Measurements from ENCODE around the gene OS9.
A peak's percentile ranks its signal among the peaks of the same experiment; 100 is the strongest.

Gene OS9

GRCh38 chr12:57741413-57741789, 47.5 kb downstream of the OS9 start:
- FAIRE-seq (no peak), DNase-seq (ENCODE audit: insufficient read length, low spot score) (no peak)
- no peak for TF ChIP-seq POLR2A (IDR thresholded peaks at IDR 0.05; ENCODE audit: low read depth, low read length)

- FAIRE-seq (no peak), DNase-seq (ENCODE audit: insufficient read length, low spot score) (no peak)
Observed at GRCh38 chr12:57741844-57742738, 48.2 kb downstream of the OS9 start.

GRCh38 chr12:57743769-57744168, 49.8 kb downstream of the OS9 start:
- DNase-seq (ENCODE audit: insufficient read length, low spot score) (no peak), FAIRE-seq (no peak)
- no peak for TF ChIP-seq POLR2A (IDR thresholded peaks at IDR 0.05; ENCODE audit: low read depth, low read length)

More at GRCh38 chr12:57741844-57742738, 48.2 kb downstream of the OS9 start:
- TF ChIP-seq POLR2A (IDR thresholded peaks at IDR 0.05; ENCODE audit: low read depth, low read length), result no peak

- 0 out of 2 replicates have a peak, but pooled peaks have one; percentile 13 for TF ChIP-seq POLR2A (IDR thresholded peaks at IDR 0.05; ENCODE audit: low read depth, low read length)
- no peak for FAIRE-seq
Observed at GRCh38 chr12:57744194-57744776, 50.4 kb downstream of the OS9 start.

GRCh38 chr12:57744777-57745484, 51.0 kb downstream of the OS9 start, which contains the start of gene TSPAN31:
Gene TSPAN31 (plus strand): TSS chr12:57745039. CDS start chr12:57745155, 116 bp downstream.
- peak; percentile 92 for DNase-seq (ENCODE audit: insufficient read length, low spot score)
- FAIRE-seq, result peak; percentile 81
- 0 out of 2 replicates have a peak, but pooled peaks have one; percentile 16 for TF ChIP-seq POLR2A (IDR thresholded peaks at IDR 0.05; ENCODE audit: low read depth, low read length)

More at GRCh38 chr12:57744194-57744776, 50.4 kb downstream of the OS9 start:
- no peak for DNase-seq (ENCODE audit: insufficient read length, low spot score)

GRCh38 chr12:57745485-57745881, 51.6 kb downstream of the OS9 start:
- no peak for DNase-seq (ENCODE audit: insufficient read length, low spot score)
- FAIRE-seq, result no peak
- TF ChIP-seq POLR2A (IDR thresholded peaks at IDR 0.05; ENCODE audit: low read depth, low read length), result 0 out of 2 replicates have a peak, but pooled peaks have one; percentile 1

- no peak for DNase-seq (ENCODE audit: insufficient read length, low spot score)
- TF ChIP-seq POLR2A (IDR thresholded peaks at IDR 0.05; ENCODE audit: low read depth, low read length), result no peak
- no peak for FAIRE-seq
Observed at GRCh38 chr12:57746025-57746424, 52.1 kb downstream of the OS9 start.

- FAIRE-seq (no peak), DNase-seq (ENCODE audit: insufficient read length, low spot score) (no peak)
- no peak for TF ChIP-seq POLR2A (IDR thresholded peaks at IDR 0.05; ENCODE audit: low read depth, low read length)
Observed at GRCh38 chr12:57749061-57749460, 55.1 kb downstream of the OS9 start.

GRCh38 chr12:57750561-57751431, 56.9 kb downstream of the OS9 start:
- no peak for DNase-seq (ENCODE audit: insufficient read length, low spot score)
- TF ChIP-seq POLR2A (IDR thresholded peaks at IDR 0.05; ENCODE audit: low read depth, low read length), result no peak
- FAIRE-seq, result no peak

GRCh38 chr12:57751432-57751787, 57.5 kb downstream of the OS9 start:
- FAIRE-seq (no peak), DNase-seq (ENCODE audit: insufficient read length, low spot score) (no peak)

GRCh38 chr12:57751788-57752667, 58.1 kb downstream of the OS9 start, which contains the start of gene CDK4:
Gene CDK4 (minus strand): TSS chr12:57752310. CDS start chr12:57751717, 593 bp downstream.
- FAIRE-seq (peak; percentile 87), DNase-seq (ENCODE audit: insufficient read length, low spot score) (peak; percentile 98)
- TF ChIP-seq POLR2A (IDR thresholded peaks at IDR 0.05; ENCODE audit: low read depth, low read length), result peak; percentile 44; the same call in 1 of the 2 replicates

More at GRCh38 chr12:57751432-57751787, 57.5 kb downstream of the OS9 start:
- TF ChIP-seq POLR2A (IDR thresholded peaks at IDR 0.05; ENCODE audit: low read depth, low read length), result no peak

- no peak for FAIRE-seq
- DNase-seq (ENCODE audit: insufficient read length, low spot score), result no peak
- no peak for TF ChIP-seq POLR2A (IDR thresholded peaks at IDR 0.05; ENCODE audit: low read depth, low read length)
Observed at GRCh38 chr12:57752668-57753000, 58.7 kb downstream of the OS9 start.
